DND-41 (cell line): ENCODE measurements around the gene BMPR2.

Experiments used
- CTCF ChIP-seq: IDR thresholded peaks from 2 replicates; pipeline ENCODE4 v1.5.1; 2012; ENCODE audit warnings: borderline replicate concordance, low read length, moderate library complexity, mild to moderate bottlenecking; ENCODE audit not compliant: poor library complexity, severe bottlenecking; ENCODE audit errors: extremely low read depth
- EZH2 ChIP-seq: IDR thresholded peaks from 3 replicates; pipeline ENCODE4 v1.6.1; 2012; ENCODE audit warnings: borderline replicate concordance, low read depth, mild to moderate bottlenecking, moderate library complexity, low read length, inconsistent platforms; ENCODE audit not compliant: severe bottlenecking

- no peak for TF ChIP-seq CTCF
- TF ChIP-seq EZH2: no peak
Observed at GRCh38 chr2:202605174-202605573, 229.0 kb downstream of the BMPR2 start.
